Caco-2 (cell line): Measurements from ENCODE around the gene TAS2R3. TPM values are rescaled to one million over a fixed set of nuclear protein-coding genes. Genes with fewer than 3 reads are reported as not detected.

ENCODE experiments used
- BruUV-seq: library from RNA; stranded (reverse); fragments of 400-500 nt; replicated peaks from 2 replicates; lab custom pipeline; 2021; lab: Mats Ljungman, UMichigan
- CTCF ChIA-PET: fragments of 300-600 bp; sonication (Branson Sonifier 250); formaldehyde crosslinking; loops from one replicate; lab custom pipeline; 2022; ENCODE audit warnings: antibody characterized with exemption; lab: Charles Lee
- POLR2A ChIA-PET: fragments of 300-600 bp; sonication (Branson Sonifier 250); formaldehyde crosslinking; loops from one replicate; lab custom pipeline; 2022; ENCODE audit warnings: antibody characterized with exemption; lab: Charles Lee
- DNase-seq, 2 experiments: peaks; one replicate each; pipeline versions ENCODE4 v3.0.0 to v3.0.0-alpha.2; 2020 to 2022
- H3K27me3 ChIP-seq: replicated peaks from 2 replicates; pipeline ENCODE4 v1.6.0; 2011; ENCODE audit warnings: low read length; ENCODE audit not compliant: control insufficient read depth, insufficient read depth
- H3K36me3 ChIP-seq: 2 replicates; pipeline ENCODE4 v1.5.1; 2011; ENCODE audit warnings: low read length; ENCODE audit not compliant: control insufficient read depth, insufficient read depth
- H3K4me1 ChIP-seq: fragments of 250-450 bp; sonication (Bioruptor Pico); 2 replicates; pipeline ENCODE4 v1.5.1; 2020; ENCODE audit warnings: mild to moderate bottlenecking
- H3K4me3 ChIP-seq: 2 replicates; pipeline ENCODE4 v1.5.1; 2011; ENCODE audit warnings: low read depth, mild to moderate bottlenecking, control low read depth, low read length
- H3K9me3 ChIP-seq: fragments of 250-450 bp; sonication (Bioruptor Pico); 2 replicates; pipeline ENCODE4 v1.5.1; 2020; ENCODE audit warnings: mild to moderate bottlenecking, moderate library complexity
- H3K27ac Mint-ChIP-seq: one replicate; pipeline ENCODE4 v1.8.0; 2022; ENCODE audit warnings: mixed read lengths; ENCODE audit not compliant: unreplicated experiment
- H3K27me3 Mint-ChIP-seq: one replicate; pipeline ENCODE4 v1.8.0; 2022; ENCODE audit warnings: mixed read lengths; ENCODE audit not compliant: insufficient read depth, unreplicated experiment
- H3K36me3 Mint-ChIP-seq: one replicate; pipeline ENCODE4 v1.8.0; 2022; ENCODE audit warnings: mild to moderate bottlenecking, mixed read lengths; ENCODE audit not compliant: insufficient read depth, unreplicated experiment
- H3K4me1 Mint-ChIP-seq: one replicate; pipeline ENCODE4 v1.8.0; 2022; ENCODE audit warnings: low read depth, mixed read lengths; ENCODE audit not compliant: unreplicated experiment
- H3K4me3 Mint-ChIP-seq: one replicate; pipeline ENCODE4 v1.8.0; 2022; ENCODE audit warnings: mild to moderate bottlenecking, moderate library complexity, mixed read lengths; ENCODE audit not compliant: unreplicated experiment
- H3K9me3 Mint-ChIP-seq: one replicate; pipeline ENCODE4 v1.8.0; 2022; ENCODE audit warnings: mixed read lengths; ENCODE audit not compliant: unreplicated experiment
- CTCF ChIP-seq, 2 experiments: fragments of 200-600 bp in 1 of 2; IDR thresholded peaks; 1 replicate in 1 of 2; 2 replicates in 1 of 2; pipeline versions ENCODE4 v1.5.1 to v1.8.0; 2011 to 2022; ENCODE audit warnings: antibody characterized with exemption in 1 of 2, control low read depth in 1 of 2, inconsistent platforms in 1 of 2, low read depth in 1 of 2, low read length in 1 of 2, mild to moderate bottlenecking in 1 of 2, moderate library complexity in 1 of 2; ENCODE audit not compliant: insufficient read depth in 1 of 2, severe bottlenecking in 1 of 2, unreplicated experiment in 1 of 2
- intact Hi-C: fragments of 100-400 bp; cut with micrococcal nuclease; formaldehyde crosslinking; loops from one replicate; pipeline ENCODE4 v1.10.0; 2022; ENCODE audit not compliant: unreplicated experiment
- total RNA-seq: library from RNA; stranded (reverse); gene quantifications from 2 replicates; pipeline ENCODE4 v1.2.3, GENCODE V29; 2022

The TAS2R3 gene
- total RNA-seq, 1 experiment from 2014 or later = 1.9 TPM

- no peaks in the 10 kb centered on the region for H3K27me3 ChIP-seq
- no peaks in the 10 kb centered on the region for H3K9me3 Mint-ChIP-seq
- POLR2A ChIA-PET = no interaction called here
- CTCF ChIA-PET = interaction anchor here (0.7 kb wide), 1 partner anchor 143 kb away, joined by 3 read pairs; no protein-coding TSS in a partner anchor
- H3K4me3 Mint-ChIP-seq = no peak overlapping the region
- no peak for TF ChIP-seq CTCF (IDR thresholded peaks at IDR 0.05; ENCODE audit: insufficient read depth in 1 of 2, low read depth in 1 of 2, low read length in 1 of 2, severe bottlenecking in 1 of 2, unreplicated experiment in 1 of 2)
- H3K36me3 ChIP-seq = no peaks in the 10 kb centered on the region
- H3K27me3 Mint-ChIP-seq = no peaks in the 10 kb centered on the region
- DNase-seq = no peak
- H3K27ac Mint-ChIP-seq = no peak overlapping the region
- no peaks in the 10 kb centered on the region for H3K4me1 ChIP-seq
- no peaks in the 10 kb centered on the region for H3K9me3 ChIP-seq
- peaks cover 5% of the 10 kb centered on the region for H3K36me3 Mint-ChIP-seq
- BruUV-seq = no TSS peak
- H3K4me3 ChIP-seq = no peak overlapping the region
- intact Hi-C loops = no loop called here
- no peaks in the 10 kb centered on the region for H3K4me1 Mint-ChIP-seq
Observed at GRCh38 chr7:141792526-141792925, 28.6 kb downstream of the TAS2R3 start.

Other genes with a start within 250 kb of the TAS2R3 start
- gene AGK, start 212.7 kb upstream of the TAS2R3 start, total RNA-seq = 32.3 and 32.8 TPM in 2 replicates
- 33.0 and 37.0 TPM in 2 replicates for gene DENND11, start 61.9 kb upstream of the TAS2R3 start, total RNA-seq
- 1.0 and 2.5 TPM in 2 replicates for gene WEE2, start 55.7 kb upstream of the TAS2R3 start, total RNA-seq
- 191 and 199 TPM in 2 replicates for gene SSBP1, start 25.7 kb upstream of the TAS2R3 start, total RNA-seq
- gene TAS2R4, start 12.6 kb downstream of the TAS2R3 start, total RNA-seq = 1.2 and 1.3 TPM in 2 replicates
- 1.7 TPM in 2 replicates for gene TAS2R5, start 26.1 kb downstream of the TAS2R3 start, total RNA-seq
- gene PRSS37, start 77.4 kb downstream of the TAS2R3 start, total RNA-seq = not detected in 2 replicates
- gene OR9A4, start 152.3 kb downstream of the TAS2R3 start, total RNA-seq = not detected in 2 replicates
- not detected in 2 replicates for gene CLEC5A, start 182.9 kb downstream of the TAS2R3 start, total RNA-seq
- 0.37 TPM in 1 of 2 replicates, not detected in the other for gene TAS2R38, start 209.7 kb downstream of the TAS2R3 start, total RNA-seq
- 0.61 and 0.86 TPM in 2 replicates for gene MGAM, start 231.8 kb downstream of the TAS2R3 start, total RNA-seq